Left cardiac atrium (tissue), 4 donors: Measurements from ENCODE around the gene AMN1. TPM values are rescaled to one million over a fixed set of nuclear protein-coding genes. Genes with fewer than 3 reads are reported as not detected.
"Not testable (repeated sequence)": the region's sequence is repeated elsewhere in the genome, so short reads cannot be mapped to it uniquely, and the experiment has no call there.

ENCODE experiments used
- ATAC-seq, 2 donors: fragments of 200-7000 bp; cut with Tn5 transposase; one replicate each; pipeline ENCODE4 v1.9.1; 2020; ENCODE audit warnings: mild to moderate bottlenecking in 2 of 2, moderate library complexity in 2 of 2
- DNase-seq: peaks from one replicate; pipeline ENCODE4 v3.0.0-alpha.2; 2020
- intact Hi-C, 2 donors: fragments of 100-400 bp; cut with DNase I; formaldehyde crosslinking; loops; one replicate each; pipeline versions ENCODE4 v1.14.1 to v1.15.1; 2022 to 2023
- total RNA-seq, 2 donors: library from RNA; stranded (reverse); fragmentation: NEBNext Ultra II Directional; extraction: Animal tissue kit (Norgen Biotek cat#: 25700); gene quantifications; one replicate each; pipeline ENCODE4 v1.2.1, GENCODE V29; 2021
- donor health status: DM: no; HTN: yes; CAD: no.
- donor health status: DM: no; HTN: yes; CAD: no; lungs with severe emphysema.
- donor health status: DM: yes; HTN: yes; CAD: no.
- donor health status: Dilated cardiomyopathy.

Gene AMN1
- total RNA-seq, 2 donors from 2014 or later, result 9.8 to 13.1 TPM

- no peak for ATAC-seq
- intact Hi-C loops, result no loop called here
- no peak for DNase-seq
These were observed 8.5 kb upstream of the AMN1 start for GRCh38 chr12:31737345-31737744.

GRCh38 chr12:31736472-31736871, 7.7 kb upstream of the AMN1 start:
- no peak for DNase-seq
- intact Hi-C loops, result no loop called here

DNA sequence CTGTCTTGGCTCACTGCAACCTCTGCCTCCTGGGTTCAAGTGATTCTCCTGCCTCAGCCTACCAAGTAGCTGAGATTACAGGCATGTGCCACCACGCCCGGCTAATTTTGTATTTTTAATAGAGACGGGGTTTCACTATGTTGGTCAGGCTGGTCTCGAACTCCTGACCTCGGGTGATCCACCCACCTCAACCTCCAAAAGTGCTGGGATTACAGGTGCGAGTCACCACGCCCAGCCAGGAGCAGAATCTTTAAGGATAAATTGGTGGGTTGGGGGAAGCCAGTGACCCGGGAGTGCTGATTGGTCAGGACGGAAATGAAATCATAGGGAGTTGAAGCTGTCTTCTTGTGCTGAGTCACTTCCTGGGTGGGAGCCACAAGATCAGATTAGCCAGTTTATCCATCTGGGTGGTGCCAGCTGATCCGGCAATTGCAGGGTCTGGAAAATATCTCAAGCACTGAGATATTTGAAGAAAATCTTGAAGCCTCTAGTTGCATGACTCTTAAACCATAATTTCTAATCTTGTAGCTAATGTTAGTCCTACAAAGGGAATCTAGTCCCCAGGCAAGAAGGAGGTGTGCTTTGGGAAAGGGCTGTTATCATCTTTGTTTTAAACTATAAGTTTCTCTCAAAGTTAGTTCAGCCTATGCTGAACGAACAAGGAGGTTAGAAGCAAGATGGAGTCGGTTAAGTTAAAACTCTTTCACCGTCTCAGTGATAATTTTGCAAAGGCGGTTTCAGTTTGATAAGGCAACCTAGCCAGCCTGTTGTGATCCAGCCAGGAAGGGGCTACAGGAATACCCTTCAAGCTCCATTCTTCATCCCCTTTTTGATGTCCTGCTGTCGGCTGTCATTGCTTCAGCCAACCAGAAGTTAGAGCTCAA, 5.0 kb upstream of the AMN1 start:
- DNase-seq, ATAC-seq, intact Hi-C loops: not testable (repeated sequence)

More at GRCh38 chr12:31736472-31736871, 7.7 kb upstream of the AMN1 start:
- ATAC-seq, result peak in 1 of 2 donors; percentile 69

DNA sequence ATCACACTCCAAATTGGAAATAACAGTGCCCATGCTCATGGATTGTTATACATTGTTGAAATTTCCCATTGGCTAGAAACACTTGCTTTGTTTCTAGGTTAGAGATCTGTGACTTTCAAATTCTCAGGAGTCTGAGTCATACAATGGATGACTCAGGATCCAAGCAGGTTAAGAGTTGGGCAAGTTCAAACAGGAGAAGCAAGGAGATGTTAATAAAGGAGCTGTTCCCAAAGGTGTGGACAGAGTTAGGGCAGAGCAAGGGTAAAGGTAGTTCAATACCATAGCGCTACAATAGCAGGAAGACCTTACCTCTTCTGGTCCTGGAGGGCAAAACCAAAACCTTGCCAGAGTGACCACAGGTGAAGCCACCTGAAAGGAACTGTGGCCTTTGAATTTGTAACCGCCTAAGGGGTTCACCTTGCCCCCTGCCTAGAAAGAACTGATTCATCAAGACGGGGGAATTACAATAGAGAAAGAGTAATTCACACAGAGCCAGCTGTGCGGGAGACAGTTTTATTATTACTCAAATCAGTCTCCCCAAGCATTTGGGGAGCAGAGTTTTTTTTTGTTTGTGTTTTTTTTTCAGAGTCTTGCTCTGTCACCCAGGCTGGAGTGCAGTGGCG, 4.2 kb upstream of the AMN1 start:
- intact Hi-C loops, result no loop called here
- ATAC-seq, result peak in 1 of 2 donors; percentile 2
- DNase-seq, result no peak

GRCh38 chr12:31731203-31731602, 2.4 kb upstream of the AMN1 start:
- ATAC-seq, intact Hi-C loops, DNase-seq: not testable (repeated sequence)

- intact Hi-C loops, result no loop called here
- no peak for DNase-seq
- ATAC-seq, result no peak
These were observed 884 bp upstream of the AMN1 start for GRCh38 chr12:31729705-31730104.

- peak; percentile 20 to 39 for ATAC-seq
- intact Hi-C loops, result no loop called here
- peak; percentile 60 for DNase-seq
These were observed 418 bp downstream of the AMN1 start for GRCh38 chr12:31728289-31728916.

DNA sequence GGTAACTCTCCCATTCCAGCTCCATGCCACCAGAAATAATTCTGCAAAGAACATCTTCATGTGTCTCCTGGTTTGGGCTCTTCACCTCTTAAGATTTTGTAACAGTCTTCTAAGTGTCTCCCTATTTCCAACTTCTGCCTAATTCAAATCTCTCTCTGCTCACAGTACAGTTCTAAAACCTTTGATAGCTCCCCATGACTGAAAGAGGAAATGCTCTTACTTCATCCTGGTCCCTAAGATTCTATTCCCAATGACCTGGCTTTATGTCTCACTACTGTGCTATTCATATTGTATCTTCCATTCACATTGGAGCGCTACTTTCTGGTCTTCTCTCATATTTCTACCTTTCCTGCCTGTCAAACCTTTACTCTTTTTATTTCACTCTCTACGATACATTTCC, 1.6 kb downstream of the AMN1 start:
- intact Hi-C loops, result no loop called here
- DNase-seq, result no peak
- ATAC-seq, result no peak

DNA sequence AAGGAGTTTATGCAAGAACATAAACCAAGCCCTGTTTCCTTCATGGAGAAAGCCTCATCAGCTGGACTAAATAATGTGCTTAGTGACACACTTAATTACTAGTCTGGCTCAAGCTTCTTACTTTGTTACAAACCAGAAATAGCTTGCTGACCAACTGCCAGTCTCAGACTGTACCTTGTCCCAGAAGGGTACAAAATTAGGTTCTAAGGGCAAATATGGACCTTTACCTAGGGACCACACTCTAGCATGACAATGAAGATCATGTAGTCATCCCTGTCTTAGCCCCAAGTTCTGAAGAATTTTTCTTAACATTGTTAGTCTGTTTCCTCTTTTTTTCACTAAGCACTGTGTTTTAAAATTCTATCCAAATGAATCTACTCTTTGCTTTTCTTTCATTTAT, 2.2 kb downstream of the AMN1 start:
- intact Hi-C loops, result no loop called here
- DNase-seq, result no peak
- ATAC-seq, result no peak

DNA sequence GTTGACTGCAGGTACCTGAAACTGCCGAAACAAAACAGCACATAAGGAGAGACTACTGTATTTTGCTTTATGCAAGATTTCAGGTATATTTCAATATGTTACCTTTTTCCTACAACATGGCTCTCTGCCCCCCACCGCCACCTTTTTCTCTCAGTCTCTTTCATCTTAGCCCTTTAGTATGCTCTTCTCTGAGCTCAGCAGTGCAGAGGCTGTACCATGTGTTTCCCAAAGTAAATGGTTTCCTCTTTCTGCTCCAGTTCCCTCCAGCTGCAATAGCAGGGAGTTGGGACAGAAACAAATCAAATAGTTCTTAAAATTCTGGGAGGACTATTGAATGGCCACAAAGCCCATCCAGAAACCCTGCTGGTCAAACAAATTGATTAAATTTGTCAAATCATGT, 4.3 kb downstream of the AMN1 start:
- DNase-seq, result no peak
- no peak for ATAC-seq
- intact Hi-C loops, result no loop called here

- intact Hi-C loops, result no loop called here
- no peak for ATAC-seq
- no peak for DNase-seq
These were observed 6.2 kb downstream of the AMN1 start for GRCh38 chr12:31722580-31722979.

DNA sequence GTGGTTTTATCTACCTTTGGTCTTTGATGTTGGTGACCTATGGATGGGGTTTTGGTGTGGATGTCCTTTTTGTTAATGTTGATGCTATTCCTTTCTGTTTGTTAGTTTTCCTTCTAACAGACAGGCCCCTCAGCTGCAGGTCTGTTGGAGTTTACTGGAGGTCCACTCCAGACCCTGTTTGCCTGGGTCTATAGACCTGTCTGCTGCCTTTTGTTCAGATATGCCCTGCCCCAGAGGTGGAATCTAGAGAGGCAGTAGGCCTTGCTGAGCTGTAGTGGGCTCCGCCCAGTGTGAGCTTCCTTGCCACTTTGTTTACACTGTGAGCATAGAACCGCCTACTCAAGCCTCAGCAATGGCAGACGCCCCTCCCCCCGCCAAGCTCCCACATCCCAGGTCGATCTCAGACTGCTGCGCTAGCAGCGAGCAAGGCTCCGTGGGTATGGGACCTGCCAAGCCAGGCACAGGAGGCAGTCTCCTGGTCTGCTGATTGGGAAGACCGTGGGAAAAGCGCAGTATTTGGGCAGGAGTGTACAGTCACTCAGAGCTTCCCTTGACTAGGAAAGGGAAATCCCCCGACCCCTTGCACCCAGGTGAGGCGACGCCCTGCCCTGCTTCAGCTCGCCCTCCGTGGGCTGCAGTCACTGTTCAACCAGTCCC, 10.2 kb downstream of the AMN1 start:
- intact Hi-C loops, ATAC-seq, DNase-seq: not testable (repeated sequence)

- ATAC-seq, intact Hi-C loops, DNase-seq: not testable (repeated sequence)
These were observed 11.8 kb downstream of the AMN1 start for GRCh38 chr12:31716998-31717397.

- ATAC-seq, result peak; percentile 57 to 85
- intact Hi-C loops, result no loop called here
- DNase-seq, result no peak
These were observed 13.5 kb downstream of the AMN1 start for GRCh38 chr12:31715283-31715825.

DNA sequence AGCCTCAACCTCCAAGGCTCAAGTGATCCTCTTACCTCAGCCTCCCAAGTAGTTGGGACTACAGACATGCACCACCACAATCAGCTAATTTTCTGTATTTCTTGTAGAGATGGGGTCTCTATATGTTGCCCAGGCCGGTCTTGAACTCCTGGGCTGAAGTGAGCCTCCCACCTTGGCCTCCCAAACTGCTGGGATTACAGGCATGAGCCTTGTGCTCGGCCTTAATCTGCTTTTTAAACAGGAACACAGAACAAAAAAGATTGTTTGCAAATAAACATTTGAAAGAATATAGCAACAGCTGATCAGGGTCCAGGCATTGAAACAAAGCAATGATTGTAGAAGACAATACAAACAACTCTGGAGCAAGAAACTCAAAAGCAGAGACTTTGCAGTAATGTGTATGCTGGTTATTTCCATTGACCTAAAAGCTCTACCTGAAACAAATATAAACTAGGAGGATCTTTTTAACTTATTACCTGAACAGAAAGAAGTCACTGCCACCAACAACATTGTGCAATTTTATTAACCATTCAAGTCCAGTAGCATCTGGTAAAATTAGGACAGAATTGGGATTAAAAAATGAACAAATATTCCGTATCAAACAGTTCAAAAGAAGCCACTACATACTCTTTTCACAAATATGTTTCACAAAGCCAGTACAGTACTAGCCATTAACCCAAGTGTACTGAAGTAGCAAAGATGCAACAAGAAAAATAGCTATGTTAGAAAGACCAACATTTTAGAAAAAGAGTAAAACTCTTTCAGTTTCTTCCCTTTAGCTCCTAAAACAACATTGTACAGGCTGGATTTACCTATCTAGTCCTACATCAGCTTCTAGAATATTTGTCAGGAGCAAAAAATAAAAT, 14.2 kb downstream of the AMN1 start:
- intact Hi-C loops, result no loop called here

DNA sequence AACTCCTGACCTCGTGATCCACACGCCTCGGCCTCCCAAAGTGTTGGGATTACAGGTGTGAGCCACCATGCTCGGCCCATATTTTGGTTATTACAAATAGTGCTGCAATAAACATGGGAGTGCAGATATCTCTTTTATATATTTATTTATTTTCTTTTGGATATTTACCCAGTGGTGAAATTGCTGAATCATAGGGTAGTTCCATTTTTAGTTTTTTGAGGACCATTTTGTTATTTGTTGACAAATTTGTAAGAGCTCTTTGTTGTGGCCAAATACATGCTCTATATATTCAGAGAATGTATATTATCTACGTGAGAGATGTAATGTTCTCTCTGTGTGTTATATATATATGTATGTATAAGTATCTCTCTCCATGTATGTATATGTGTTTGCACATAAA, 15.9 kb downstream of the AMN1 start:
- DNase-seq (no peak), ATAC-seq (no peak)
- intact Hi-C loops, result no loop called here

More for the DNA sequence above, 14.2 kb downstream of the AMN1 start:
- ATAC-seq, result no peak
- DNase-seq, result no peak

DNA sequence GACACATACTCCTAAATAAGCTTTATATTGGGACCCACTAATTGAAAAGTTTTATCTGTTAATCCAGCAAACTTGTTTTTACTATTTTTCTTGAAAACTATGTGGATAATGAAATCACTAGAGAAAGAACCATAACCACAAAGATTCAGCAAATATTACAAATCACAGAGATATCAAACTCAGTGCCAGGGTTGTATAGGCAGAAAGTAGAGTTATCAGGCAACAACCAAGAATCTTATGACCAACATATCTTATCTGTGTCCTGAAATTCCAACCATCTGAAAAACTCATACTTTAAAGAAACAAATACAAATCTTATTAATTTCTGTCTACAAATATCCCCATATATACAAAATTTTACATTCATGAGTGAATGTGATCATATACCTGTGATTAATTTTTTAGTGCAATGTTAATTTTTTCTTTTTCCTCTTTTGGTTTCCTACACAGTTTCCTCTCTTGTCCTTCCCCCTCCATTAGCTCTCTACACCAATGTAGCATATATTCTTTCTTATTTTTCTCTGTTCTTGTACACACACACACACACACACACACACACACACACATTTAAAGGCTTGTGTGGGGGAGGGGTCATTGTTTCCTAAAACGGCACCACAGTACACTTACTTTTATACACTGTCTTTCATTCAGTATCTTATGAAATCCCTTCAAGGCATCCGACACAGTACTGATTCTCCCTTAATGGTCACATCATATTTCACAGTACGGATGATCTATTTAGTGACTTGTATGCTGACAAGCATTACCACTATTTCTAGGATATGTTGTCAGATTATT, 18.6 kb downstream of the AMN1 start:
- ATAC-seq (no peak), DNase-seq (no peak)
- intact Hi-C loops, result no loop called here

- DNase-seq, intact Hi-C loops, ATAC-seq: not testable (repeated sequence)
These were observed 20.7 kb downstream of the AMN1 start for GRCh38 chr12:31708118-31708517.
